Thyroid gland (tissue), 4 donors: ENCODE results near the gene EIF4E. TPM values are rescaled to one million over a fixed set of nuclear protein-coding genes. Genes with fewer than 3 reads are reported as not detected.

Experiments used
- DNase-seq, 2 donors: peaks; one replicate each; pipeline ENCODE4 v3.0.0-alpha.2; 2019
- H3K27ac ChIP-seq, 3 donors: fragments of 200-600 bp; sonication (generic); 1 replicate in 2 of 3; 2 replicates in 1 of 3; pipeline ENCODE4 v1.5.1; 2016 to 2019; ENCODE audit warnings: mild to moderate bottlenecking in 1 of 3, moderate library complexity in 1 of 3
- H3K27me3 ChIP-seq: fragments of 200-600 bp; sonication (generic); one replicate; pipeline ENCODE4 v1.5.1; 2019
- H3K36me3 ChIP-seq, 2 donors: fragments of 200-600 bp; sonication (generic); one replicate each; pipeline ENCODE4 v1.5.1; 2016 to 2019
- H3K4me1 ChIP-seq, 2 donors: fragments of 200-600 bp; sonication (generic); one replicate each; pipeline ENCODE4 v1.5.1; 2017 to 2019
- H3K4me3 ChIP-seq, 3 donors: fragments of 200-600 bp; sonication (generic); replicated peaks in 1 of 3; 1 replicate in 2 of 3; 2 replicates in 1 of 3; pipeline ENCODE4 v1.5.1; 2016; ENCODE audit warnings: mild to moderate bottlenecking in 1 of 3
- H3K9me3 ChIP-seq: fragments of 200-600 bp; sonication (generic); one replicate; pipeline ENCODE4 v1.5.1; 2017
- POLR2A ChIP-seq, 2 donors: fragments of 450-650 bp; IDR thresholded peaks; one replicate each; pipeline ENCODE4 v1.6.1; 2017; ENCODE audit warnings: antibody characterized with exemption in 2 of 2, mild to moderate bottlenecking in 2 of 2, moderate library complexity in 1 of 2
- WGBS, 2 donors: methylation state at CpG; one replicate each; pipeline ENCODE4 v1.1.5; 2017; 5-methylcytosine and 5-hydroxymethylcytosine counted together
- intact Hi-C: fragments of 100-400 bp; cut with DNase I; formaldehyde crosslinking; loops from one replicate; pipeline ENCODE4 v1.15.1; 2023
- total RNA-seq, 4 donors: library from RNA; depleted of rRNA; stranded (reverse); fragments of >200 nt; gene quantifications; one replicate each; pipeline ENCODE4 v1.2.3, GENCODE V29; 2016
- TF ChIP-seq, protein P1 (sequence below), 6 experiments: fragments of 200-600 bp in 3 of 6; fragments of 450-650 bp in 3 of 6; sonication (generic) in 3 of 6; IDR thresholded peaks; one replicate each; pipeline ENCODE4 v1.5.1; 2016 to 2019; ENCODE audit warnings: antibody characterized with exemption in 6 of 6, mild to moderate bottlenecking in 2 of 6, inconsistent platforms in 1 of 6, moderate library complexity in 1 of 6

The EIF4E gene
- total RNA-seq, 4 donors from 2014 or later: 86.5 to 149 (median 128) TPM

DNA sequence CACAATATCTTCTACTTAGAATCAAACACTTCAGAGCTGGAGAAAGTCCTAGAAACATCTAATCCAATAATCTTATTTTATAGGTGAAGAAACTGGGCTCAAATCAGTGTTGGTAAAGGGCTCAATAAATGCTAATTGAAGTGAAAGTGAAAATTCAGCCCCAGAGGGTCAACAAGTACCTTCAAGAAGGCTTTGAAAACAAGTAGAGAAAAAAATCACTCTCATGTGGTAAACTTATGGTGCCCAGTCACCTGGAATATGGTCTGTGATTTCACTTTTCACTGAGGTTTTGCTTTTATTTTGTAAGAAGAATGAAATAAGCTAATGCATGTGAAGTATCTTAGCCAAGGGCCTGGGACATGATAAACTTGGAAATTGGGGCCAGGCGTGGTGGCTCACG lies 29.1 kb upstream of the EIF4E start:
- WGBS, 2 donors: 95 to 96% methylated on average over 2 of the region's 2 CpGs
- H3K36me3 ChIP-seq: no peaks in the 10 kb centered on the region
- intact Hi-C loops: no loop called here
- H3K4me3 ChIP-seq: no peak overlapping the region
- no peaks in the 10 kb centered on the region for H3K9me3 ChIP-seq
- no peak for DNase-seq
- no peaks in the 10 kb centered on the region for H3K27me3 ChIP-seq
- TF ChIP-seq, protein P1, sequence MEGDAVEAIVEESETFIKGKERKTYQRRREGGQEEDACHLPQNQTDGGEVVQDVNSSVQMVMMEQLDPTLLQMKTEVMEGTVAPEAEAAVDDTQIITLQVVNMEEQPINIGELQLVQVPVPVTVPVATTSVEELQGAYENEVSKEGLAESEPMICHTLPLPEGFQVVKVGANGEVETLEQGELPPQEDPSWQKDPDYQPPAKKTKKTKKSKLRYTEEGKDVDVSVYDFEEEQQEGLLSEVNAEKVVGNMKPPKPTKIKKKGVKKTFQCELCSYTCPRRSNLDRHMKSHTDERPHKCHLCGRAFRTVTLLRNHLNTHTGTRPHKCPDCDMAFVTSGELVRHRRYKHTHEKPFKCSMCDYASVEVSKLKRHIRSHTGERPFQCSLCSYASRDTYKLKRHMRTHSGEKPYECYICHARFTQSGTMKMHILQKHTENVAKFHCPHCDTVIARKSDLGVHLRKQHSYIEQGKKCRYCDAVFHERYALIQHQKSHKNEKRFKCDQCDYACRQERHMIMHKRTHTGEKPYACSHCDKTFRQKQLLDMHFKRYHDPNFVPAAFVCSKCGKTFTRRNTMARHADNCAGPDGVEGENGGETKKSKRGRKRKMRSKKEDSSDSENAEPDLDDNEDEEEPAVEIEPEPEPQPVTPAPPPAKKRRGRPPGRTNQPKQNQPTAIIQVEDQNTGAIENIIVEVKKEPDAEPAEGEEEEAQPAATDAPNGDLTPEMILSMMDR (IDR thresholded peaks at IDR 0.05): no peak
- no peak for TF ChIP-seq POLR2A (IDR thresholded peaks at IDR 0.05)
- no peaks in the 10 kb centered on the region for H3K4me1 ChIP-seq
- no peak overlapping the region for H3K27ac ChIP-seq

DNA sequence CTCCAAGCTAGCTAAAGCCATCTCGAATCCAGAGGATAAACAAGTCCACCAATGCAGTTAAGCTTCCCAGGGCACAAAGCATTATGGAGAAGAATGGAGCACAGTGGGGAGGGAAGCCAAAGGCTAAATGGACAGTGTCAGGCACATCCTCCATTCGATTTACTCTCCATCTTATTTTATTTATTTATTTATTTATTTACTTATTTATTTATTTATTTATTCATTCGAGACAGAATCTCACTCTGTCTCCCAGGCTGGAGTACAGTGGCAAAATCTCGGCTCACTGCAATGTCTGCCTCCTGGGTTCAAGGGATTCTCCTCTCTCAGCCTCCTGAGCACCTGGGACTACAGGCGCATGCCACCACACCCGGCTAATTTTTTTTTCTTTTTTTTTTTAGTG lies 26.3 kb upstream of the EIF4E start:
- Histone ChIP-seq H3K4me3 (no peak overlapping the region), H3K27ac (no peak overlapping the region), H3K27me3 (no peaks in the 10 kb centered on the region), H3K36me3 (no peaks in the 10 kb centered on the region), H3K9me3 (no peaks in the 10 kb centered on the region), H3K4me1 (no peaks in the 10 kb centered on the region)
- WGBS, 2 donors: 75 to 89% methylated on average over 6 of the region's 6 CpGs
- no peak for TF ChIP-seq POLR2A (IDR thresholded peaks at IDR 0.05)
- TF ChIP-seq, protein P1 (IDR thresholded peaks at IDR 0.05): no peak
- intact Hi-C loops: no loop called here
- DNase-seq: no peak

DNA sequence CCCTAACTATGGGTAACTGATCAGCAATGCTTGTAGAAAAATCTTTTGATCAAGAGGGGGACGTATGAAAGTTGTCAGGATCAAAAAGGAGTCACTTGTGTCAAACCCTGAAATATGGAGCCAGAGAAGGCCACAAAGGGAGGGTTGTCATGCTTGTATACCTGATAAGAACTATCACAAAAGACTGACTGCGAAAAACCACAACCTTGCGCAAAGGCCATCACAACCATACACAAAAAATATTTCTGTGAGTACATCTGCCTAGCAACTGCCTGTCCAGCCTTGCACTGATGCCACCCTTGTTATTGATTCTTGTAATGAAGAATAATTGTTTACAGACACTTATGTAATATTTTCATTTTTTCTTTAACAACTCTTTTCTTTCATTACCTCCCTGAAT lies 22.8 kb upstream of the EIF4E start:
- no peaks in the 10 kb centered on the region for H3K27me3 ChIP-seq
- intact Hi-C loops: no loop called here
- H3K4me1 ChIP-seq: no peaks in the 10 kb centered on the region
- H3K4me3 ChIP-seq: no peak overlapping the region
- no peak for TF ChIP-seq POLR2A (IDR thresholded peaks at IDR 0.05)
- TF ChIP-seq, protein P1 (IDR thresholded peaks at IDR 0.05): no peak
- 94 to 96% methylated on average over 3 of the region's 3 CpGs for WGBS, 2 donors
- no peak overlapping the region for H3K27ac ChIP-seq
- no peaks in the 10 kb centered on the region for H3K9me3 ChIP-seq
- DNase-seq: no peak
- no peaks in the 10 kb centered on the region for H3K36me3 ChIP-seq

DNA sequence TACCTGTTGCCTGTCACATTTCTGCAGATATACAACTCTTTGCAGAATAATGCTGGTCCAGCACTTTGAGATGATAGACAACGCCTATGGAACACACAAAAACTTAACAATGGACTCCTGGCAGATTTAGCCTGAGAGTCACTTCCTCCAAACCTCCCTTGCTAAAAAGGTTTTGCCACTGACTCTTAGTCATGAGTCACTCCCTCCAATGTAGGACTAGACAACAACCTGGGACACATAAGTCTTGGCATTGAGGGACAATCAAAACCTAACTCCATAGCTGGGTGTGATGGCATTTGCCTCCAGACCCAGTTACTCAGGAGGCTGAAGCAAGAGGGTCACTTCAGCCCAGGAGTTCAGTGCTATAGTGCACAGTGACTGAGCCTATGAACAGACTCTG lies 22.0 kb upstream of the EIF4E start:
- intact Hi-C loops: no loop called here
- H3K27me3 ChIP-seq: no peaks in the 10 kb centered on the region
- TF ChIP-seq POLR2A (IDR thresholded peaks at IDR 0.05): no peak
- TF ChIP-seq, protein P1 (IDR thresholded peaks at IDR 0.05): no peak
- no peaks in the 10 kb centered on the region for H3K9me3 ChIP-seq
- no peak overlapping the region for H3K4me3 ChIP-seq
- no peaks in the 10 kb centered on the region for H3K4me1 ChIP-seq
- DNase-seq: no peak
- H3K27ac ChIP-seq: no peak overlapping the region
- 88 to 94% methylated on average over 1 of the region's 1 CpG for WGBS, 2 donors
- H3K36me3 ChIP-seq: no peaks in the 10 kb centered on the region

DNA sequence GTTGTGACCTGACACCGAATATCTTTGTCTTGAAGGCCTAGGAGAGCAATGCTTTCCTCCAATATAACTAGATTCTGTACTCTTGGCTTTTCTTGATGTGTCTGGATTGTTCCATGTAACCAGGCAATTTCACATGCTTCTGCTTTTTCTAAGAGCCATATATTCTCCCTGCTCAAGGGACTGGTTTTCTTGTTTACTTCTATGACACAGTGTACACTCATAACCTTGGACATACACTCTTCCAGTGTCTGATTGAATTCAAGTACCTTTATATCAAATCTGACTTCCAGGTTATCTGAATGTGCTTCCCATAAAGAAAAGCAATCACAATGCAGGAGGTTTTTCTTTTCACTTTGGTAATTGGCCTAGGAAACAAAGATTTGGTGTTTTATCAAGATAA lies 17.4 kb upstream of the EIF4E start:
- no peak overlapping the region for H3K27ac ChIP-seq
- DNase-seq: no peak
- no peaks in the 10 kb centered on the region for H3K27me3 ChIP-seq
- no peaks in the 10 kb centered on the region for H3K9me3 ChIP-seq
- H3K4me3 ChIP-seq: no peak overlapping the region
- no peaks in the 10 kb centered on the region for H3K4me1 ChIP-seq
- 78 to 87% methylated on average over 1 of the region's 1 CpG for WGBS, 2 donors
- intact Hi-C loops: no loop called here
- no peak for TF ChIP-seq POLR2A (IDR thresholded peaks at IDR 0.05)
- TF ChIP-seq, protein P1 (IDR thresholded peaks at IDR 0.05): no peak
- no peaks in the 10 kb centered on the region for H3K36me3 ChIP-seq
